LoVo (cell line): ENCODE results near the gene GOSR2.
"Not testable (repeated sequence)": the region's sequence is repeated elsewhere in the genome, so short reads cannot be mapped to it uniquely, and the experiment has no call there.

Source experiments
- DNase-seq: peaks from one replicate; pipeline ENCODE4 v3.0.0-alpha.2; 2016; ENCODE audit warnings: low spot score

The GOSR2 gene

GRCh38 chr17:46930051-46930450 lies 7.1 kb downstream of the GOSR2 start:
- no peak for DNase-seq

GRCh38 chr17:46931596-46931995 lies 8.6 kb downstream of the GOSR2 start:
- DNase-seq = no peak

- DNase-seq = no peak
Observed at GRCh38 chr17:46935658-46936266, 12.8 kb downstream of the GOSR2 start.

DNA sequence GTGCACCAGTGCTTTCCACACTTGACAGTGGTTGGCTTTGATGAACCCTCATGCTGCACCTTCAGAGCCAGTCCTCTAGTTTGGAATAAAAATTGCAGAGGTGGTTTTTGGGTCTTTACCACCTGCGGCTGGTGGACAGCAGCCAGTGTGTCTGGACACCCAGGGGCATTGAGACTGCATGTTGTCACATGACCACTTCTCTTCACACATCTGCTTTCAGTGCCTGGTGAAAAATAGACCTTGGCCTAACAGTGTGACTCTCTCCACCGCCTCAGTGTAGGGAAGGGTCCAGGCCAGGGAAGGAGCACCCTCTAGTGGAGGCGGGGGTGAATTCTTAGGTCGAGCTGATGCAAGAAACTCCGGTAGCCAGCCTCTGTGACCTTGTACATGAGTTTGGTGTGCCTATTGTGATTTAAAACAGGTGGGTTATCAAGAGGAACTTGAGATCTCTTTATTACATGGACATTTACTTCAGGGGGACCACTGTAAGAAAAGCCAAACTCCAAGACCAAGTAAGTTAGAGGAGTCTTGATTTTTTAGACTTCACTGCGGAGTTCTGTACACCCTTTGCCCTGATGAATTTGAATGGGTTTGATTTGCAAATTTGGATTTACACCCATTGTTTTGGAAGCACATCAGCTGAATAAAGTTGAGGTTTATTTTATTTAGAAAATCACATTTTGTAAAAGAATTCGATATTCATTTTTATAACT lies 17.9 kb downstream of the GOSR2 start:
- DNase-seq = peak; percentile 66

GRCh38 chr17:46942441-46943217 lies 19.7 kb downstream of the GOSR2 start:
- DNase-seq = peak; percentile 52

DNA sequence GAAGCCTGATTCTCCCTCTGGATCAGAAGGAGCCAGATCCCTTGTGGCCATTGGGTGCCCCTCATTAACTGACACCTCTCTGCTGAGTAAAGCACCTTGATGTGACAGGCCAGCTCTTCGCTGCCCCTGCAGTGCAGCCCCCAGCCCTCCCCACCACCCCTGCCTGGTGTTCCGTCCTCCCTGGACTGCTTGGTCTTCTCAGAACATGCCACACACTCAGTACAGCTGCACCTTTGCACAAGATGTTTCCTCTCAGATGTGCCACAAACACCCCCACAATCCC lies 20.2 kb downstream of the GOSR2 start:
- no peak for DNase-seq

DNA sequence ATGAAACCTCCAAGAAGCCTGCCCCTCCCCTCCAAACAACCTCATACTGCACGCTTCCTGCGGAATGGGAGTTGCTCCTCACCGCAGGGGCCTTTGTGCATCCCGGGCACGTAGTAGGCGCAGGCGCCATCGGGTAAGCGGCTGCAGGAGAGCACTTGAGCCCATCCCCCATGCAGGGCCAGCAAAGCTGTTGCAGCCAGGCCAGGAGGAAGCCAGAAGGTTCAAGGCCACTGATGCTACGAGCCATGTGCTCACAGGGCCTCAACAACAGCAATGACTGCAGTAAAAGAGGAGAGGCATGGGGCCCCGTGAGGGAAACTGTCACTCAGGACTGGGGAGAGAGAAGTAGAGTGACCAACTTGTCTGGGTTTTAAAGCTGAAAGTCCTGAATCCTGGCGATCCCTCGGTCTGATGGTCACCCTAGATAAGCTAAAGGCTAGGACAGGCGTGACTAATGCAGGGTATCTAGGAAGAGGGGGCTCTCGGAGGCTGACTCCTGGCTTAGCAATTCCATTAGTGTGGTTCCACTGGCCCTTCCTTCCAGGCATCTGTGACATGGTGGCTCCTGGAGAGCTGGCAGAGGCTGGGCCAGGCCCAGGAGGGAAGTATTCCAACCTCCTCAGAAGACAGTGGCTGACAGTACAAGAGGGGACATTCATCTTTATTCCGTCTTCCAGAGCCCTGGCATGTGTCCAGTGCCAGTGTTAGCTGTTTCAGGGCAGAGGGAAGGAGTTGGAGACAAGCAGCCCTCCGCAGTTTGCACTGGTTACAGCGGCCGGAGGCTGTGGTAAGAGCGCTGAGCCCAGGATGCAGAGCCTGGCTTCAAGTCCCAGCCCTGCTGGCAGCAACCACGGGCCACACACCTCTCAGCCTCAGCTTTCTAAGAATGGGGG lies 20.8 kb downstream of the GOSR2 start:
- no peak for DNase-seq

- no peak for DNase-seq
Observed at GRCh38 chr17:46944931-46945330, 22.0 kb downstream of the GOSR2 start.

- DNase-seq = no peak
Observed at GRCh38 chr17:46947216-46947615, 24.3 kb downstream of the GOSR2 start.

GRCh38 chr17:46948544-46948943 lies 25.6 kb downstream of the GOSR2 start:
- DNase-seq = no peak

DNA sequence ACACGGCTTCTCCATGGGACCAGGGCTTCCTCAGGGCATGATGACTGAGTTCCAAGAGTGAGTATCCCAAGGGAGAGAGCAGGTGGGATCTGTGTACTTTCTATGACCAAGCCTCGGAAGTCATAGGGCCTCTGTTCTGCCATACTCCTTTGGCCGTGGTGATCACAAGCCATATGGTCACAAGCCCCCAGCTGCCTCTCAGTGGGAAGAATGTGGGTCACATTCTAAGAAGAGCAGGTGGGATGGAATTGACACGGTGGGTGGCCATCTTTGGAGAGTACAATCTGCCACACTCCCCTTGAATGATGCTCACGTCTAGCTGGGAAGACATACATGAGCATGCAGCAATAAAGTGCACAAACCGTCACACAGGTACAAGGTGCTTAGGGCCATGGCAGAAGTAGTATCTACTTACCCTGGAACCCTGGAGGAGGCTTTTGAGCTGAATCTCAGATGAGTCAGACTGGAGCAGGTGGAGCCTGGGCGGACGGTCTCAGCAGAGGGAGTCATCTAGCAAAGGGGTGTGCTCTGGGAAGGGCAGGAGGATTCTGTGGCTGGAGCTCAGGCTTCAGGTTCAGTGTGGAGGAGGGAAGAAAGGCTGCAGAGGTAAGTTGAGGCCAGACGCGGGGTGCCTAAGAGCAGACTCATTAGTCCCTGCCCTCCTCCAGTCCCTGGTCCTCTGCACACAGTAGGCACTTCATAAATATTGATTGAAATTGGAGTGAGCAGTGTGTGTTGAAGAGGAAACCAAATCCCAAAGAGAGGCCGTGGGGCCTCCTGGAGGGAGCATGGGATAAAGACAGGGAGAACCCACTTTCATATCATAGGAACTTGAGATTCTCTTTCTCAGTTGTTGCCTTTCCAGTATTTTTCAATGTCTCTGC lies 26.6 kb downstream of the GOSR2 start:
- no peak for DNase-seq

DNA sequence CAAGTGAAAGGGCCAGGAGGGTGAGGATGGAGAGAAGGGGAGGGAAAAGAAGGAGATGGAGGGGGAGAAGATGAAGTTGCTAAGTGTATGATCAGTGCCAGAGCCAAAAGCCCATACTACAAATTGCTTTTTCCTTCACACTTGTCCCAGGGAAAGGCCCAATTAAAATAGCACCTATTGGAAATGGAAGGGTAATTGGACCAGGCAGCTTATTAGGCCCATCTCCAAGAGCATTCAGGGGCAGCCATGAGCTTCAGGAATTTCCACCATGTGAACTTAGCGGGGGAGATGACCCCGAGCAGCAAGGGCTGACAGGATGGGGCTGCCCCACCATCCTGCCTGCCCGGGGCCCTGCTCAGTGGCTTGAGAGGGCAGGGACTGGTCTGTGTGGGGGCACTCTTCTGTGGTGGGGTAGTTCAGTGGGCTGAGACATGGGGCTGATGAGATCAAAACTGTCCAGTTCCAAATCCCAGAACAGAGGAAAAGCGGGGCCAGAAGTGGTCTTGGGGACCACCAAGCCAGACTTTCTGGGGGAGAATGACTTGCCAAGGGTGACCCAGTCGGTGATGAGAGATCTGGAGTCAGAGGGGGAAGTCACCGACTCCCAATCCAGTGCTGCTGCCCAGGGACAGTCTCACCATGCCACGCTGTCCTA lies 27.5 kb downstream of the GOSR2 start:
- no peak for DNase-seq

GRCh38 chr17:46950997-46951621 lies 28.1 kb downstream of the GOSR2 start:
- no peak for DNase-seq

DNA sequence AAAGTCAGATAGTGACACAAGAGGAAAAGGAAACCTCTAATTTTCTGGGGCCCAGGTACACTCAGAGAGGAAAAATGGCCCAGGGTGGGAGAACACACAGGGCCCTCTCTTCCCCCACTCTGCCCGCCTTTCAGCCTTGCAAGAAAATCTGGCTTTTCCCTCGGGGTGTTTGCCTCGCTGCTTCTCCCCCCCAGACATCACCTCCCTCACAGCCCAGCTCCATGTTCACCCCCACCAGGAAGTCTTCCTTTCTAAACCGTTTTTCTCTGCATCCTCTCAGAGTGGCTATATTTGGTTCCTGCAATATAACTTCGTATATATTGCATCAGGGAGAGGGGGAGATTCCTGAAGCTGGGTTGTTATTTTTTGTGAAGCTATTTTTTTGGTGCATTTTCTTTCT lies 28.7 kb downstream of the GOSR2 start:
- DNase-seq = no peak

DNA sequence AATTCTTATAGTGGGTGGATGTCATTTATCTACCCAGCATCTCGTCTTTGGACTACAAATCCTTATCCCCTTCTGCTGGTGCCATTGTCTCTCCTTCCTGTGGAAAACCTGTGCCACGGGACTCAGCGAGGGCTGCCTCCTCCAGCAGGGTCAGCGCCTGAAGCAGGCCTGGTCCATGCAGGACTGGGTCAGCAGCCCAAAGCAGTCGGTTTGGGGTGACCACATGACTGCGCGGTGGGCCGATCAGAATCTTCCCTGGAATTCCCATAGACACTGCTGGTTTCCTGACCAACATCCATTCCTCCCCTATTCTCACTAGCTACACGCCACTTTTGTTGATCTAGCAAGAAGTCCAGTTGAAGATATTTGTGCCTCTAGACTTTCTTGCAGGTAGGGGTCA lies 29.2 kb downstream of the GOSR2 start:
- DNase-seq = no peak

DNA sequence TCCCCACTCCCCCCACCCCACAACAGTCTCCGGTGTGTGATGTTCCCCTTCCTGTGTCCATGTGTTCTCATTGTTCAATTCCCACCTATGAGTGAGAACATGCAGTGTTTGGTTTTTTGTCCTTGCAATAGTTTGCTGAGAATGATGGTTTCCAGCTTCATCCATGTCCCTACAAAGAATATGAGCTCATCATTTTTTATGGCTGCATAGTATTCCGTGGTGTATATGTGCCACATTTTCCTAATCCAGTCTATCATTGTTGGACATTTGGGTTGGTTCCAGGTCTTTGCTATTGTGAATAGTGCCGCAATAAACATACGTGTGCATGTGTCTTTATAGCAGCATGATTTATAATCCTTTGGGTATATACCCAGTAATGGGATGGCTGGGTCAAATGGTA lies 30.2 kb downstream of the GOSR2 start:
- DNase-seq = not testable (repeated sequence)

DNA sequence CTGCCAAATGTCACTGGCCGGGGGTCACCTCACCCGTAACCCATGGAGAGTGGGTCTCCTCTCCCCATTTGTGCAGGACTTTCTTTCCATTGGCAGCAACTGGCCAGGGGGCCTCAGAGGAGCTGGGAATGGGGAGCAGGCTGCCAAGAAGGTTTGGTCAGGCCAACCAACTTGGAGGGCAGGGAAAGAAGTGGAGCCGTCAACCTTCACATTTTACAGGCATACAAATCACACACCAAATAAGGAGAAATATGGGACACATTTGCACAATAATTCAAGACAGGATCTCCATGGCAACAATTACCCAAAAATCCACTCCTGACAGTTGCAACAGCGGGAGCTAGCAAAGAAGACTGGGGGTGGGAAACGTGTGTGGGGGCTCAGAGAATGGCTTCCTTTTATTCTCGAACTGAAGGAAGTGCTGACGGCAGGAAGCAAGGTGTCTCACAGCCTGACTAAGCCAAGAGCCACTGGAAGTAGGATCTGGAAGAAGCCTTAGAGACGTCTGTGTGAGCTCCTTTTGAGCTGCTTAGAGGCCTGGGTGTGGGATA lies 35.2 kb downstream of the GOSR2 start:
- DNase-seq = no peak

DNA sequence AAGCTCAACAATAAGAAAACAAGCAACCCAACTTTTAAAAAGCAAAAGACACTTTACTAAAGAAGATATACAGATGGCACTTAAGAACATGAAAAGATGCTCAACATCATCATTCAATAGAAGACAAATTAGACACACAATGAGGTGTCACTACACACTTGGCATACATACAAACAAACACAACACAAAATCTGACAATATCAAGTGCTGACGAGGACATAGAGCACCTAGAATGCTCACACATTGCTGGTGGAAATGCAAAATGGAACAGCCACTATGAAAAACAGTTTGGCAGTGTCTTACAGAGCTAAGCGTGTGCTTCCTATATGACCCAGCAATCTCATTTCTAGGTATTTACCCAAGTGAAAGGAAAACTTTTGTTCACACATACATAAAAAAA lies 37.2 kb downstream of the GOSR2 start:
- DNase-seq = no peak

DNA sequence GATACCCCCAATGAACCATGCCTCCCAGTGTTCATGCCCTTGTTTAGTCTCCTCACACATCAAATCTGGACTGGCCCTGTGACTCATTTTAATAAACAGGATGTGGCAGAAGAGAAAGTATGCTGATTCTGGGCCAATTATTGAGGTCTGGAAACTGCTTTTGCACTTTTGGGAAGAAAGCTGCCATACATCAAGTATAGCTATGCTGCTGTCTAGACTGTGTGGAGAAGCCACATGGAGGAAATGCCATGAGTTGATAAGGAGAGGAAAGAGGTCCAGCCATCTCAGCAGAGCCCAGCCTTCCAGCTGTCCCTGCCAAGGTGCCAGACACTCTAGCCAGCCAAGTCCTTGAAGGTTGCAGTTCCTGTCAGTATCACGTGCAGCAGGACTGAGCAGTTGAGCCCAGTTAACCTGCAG lies 39.4 kb downstream of the GOSR2 start:
- no peak for DNase-seq

GRCh38 chr17:46963571-46963970 lies 40.6 kb downstream of the GOSR2 start:
- DNase-seq = no peak
